ENCODE results near the gene SRR. TPM values are rescaled to one million over a fixed set of nuclear protein-coding genes. Genes with fewer than 3 reads are reported as not detected.
A peak's percentile ranks its signal among the peaks of the same experiment; 100 is the strongest.

Gene SRR
- polyA plus RNA-seq, 1 donor from 2014 or later = 69.0 TPM

DNA sequence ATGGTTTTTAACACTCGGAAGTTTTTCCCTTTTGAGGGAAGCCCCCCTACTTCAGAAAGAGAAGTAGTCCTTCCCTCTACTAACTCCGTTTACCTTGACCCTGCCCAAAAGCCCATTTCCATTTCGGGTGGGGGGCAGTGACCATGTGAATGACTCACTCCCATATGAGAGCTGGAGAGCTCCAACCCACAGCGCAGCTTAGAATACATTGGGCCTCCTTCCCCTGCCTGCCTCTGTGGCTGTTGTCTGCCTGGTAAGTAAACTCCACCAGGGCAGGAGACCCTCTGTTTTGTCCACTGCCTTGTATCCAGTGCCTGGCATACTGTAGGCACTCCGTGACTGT is 34.5 kb downstream of the SRR start:
- Histone ChIP-seq H3K9me3 (ENCODE audit: low read length) (no peaks in the 10 kb centered on the region), H3K4me2 (ENCODE audit: low read length) (peak overlapping the region; percentile 91), H3K27ac (ENCODE audit: low read length) (peak overlapping the region; percentile 68), H2AFZ (ENCODE audit: low read depth, low read length) (no peak overlapping the region), H3K36me3 (ENCODE audit: insufficient read depth, low read length) (no peaks in the 10 kb centered on the region), H3F3A (ENCODE audit: insufficient read depth, low read length, poor library complexity, severe bottlenecking) (no peaks in the 10 kb centered on the region), H4K20me1 (ENCODE audit: insufficient read depth) (no peaks in the 10 kb centered on the region), H3K9ac (ENCODE audit: low read length) (peak overlapping the region; percentile 84), H3K79me2 (replicated peaks; ENCODE audit: insufficient read depth, low read length) (peaks cover 29% of the 10 kb centered on the region), H3K27me3 (ENCODE audit: insufficient read depth, low read depth, low read length) (no peaks in the 10 kb centered on the region), H3K4me3 (ENCODE audit: low read length) (peak overlapping the region; percentile 98), H3K9me2 (ENCODE audit: insufficient read depth, low read length) (no peaks in the 10 kb centered on the region)
- TF ChIP-seq RAD21 (conservative IDR thresholded peaks at IDR 0.05) (no peak), MXI1 (conservative IDR thresholded peaks at IDR 0.05; ENCODE audit: poor library complexity, severe bottlenecking) (no peak), EZH2 (IDR thresholded peaks at IDR 0.05; ENCODE audit: borderline replicate concordance, insufficient read depth, low read length, poor library complexity, severe bottlenecking) (no peak), SMC3 (conservative IDR thresholded peaks at IDR 0.05; ENCODE audit: poor library complexity) (no peak), EP300 (conservative IDR thresholded peaks at IDR 0.05; ENCODE audit: poor library complexity, severe bottlenecking) (no peak), POLR2AphosphoS5 (IDR thresholded peaks at IDR 0.05) (no peak), TAF1 (IDR thresholded peaks at IDR 0.05; ENCODE audit: low read depth) (no peak)
- TF ChIP-seq, protein P1, sequence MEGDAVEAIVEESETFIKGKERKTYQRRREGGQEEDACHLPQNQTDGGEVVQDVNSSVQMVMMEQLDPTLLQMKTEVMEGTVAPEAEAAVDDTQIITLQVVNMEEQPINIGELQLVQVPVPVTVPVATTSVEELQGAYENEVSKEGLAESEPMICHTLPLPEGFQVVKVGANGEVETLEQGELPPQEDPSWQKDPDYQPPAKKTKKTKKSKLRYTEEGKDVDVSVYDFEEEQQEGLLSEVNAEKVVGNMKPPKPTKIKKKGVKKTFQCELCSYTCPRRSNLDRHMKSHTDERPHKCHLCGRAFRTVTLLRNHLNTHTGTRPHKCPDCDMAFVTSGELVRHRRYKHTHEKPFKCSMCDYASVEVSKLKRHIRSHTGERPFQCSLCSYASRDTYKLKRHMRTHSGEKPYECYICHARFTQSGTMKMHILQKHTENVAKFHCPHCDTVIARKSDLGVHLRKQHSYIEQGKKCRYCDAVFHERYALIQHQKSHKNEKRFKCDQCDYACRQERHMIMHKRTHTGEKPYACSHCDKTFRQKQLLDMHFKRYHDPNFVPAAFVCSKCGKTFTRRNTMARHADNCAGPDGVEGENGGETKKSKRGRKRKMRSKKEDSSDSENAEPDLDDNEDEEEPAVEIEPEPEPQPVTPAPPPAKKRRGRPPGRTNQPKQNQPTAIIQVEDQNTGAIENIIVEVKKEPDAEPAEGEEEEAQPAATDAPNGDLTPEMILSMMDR (IDR thresholded peaks at IDR 0.05; ENCODE audit: poor library complexity, severe bottlenecking) = no peak
- TF ChIP-seq, protein P2, sequence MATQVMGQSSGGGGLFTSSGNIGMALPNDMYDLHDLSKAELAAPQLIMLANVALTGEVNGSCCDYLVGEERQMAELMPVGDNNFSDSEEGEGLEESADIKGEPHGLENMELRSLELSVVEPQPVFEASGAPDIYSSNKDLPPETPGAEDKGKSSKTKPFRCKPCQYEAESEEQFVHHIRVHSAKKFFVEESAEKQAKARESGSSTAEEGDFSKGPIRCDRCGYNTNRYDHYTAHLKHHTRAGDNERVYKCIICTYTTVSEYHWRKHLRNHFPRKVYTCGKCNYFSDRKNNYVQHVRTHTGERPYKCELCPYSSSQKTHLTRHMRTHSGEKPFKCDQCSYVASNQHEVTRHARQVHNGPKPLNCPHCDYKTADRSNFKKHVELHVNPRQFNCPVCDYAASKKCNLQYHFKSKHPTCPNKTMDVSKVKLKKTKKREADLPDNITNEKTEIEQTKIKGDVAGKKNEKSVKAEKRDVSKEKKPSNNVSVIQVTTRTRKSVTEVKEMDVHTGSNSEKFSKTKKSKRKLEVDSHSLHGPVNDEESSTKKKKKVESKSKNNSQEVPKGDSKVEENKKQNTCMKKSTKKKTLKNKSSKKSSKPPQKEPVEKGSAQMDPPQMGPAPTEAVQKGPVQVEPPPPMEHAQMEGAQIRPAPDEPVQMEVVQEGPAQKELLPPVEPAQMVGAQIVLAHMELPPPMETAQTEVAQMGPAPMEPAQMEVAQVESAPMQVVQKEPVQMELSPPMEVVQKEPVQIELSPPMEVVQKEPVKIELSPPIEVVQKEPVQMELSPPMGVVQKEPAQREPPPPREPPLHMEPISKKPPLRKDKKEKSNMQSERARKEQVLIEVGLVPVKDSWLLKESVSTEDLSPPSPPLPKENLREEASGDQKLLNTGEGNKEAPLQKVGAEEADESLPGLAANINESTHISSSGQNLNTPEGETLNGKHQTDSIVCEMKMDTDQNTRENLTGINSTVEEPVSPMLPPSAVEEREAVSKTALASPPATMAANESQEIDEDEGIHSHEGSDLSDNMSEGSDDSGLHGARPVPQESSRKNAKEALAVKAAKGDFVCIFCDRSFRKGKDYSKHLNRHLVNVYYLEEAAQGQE (IDR thresholded peaks at IDR 0.05; ENCODE audit: borderline replicate concordance) = no peak

DNA sequence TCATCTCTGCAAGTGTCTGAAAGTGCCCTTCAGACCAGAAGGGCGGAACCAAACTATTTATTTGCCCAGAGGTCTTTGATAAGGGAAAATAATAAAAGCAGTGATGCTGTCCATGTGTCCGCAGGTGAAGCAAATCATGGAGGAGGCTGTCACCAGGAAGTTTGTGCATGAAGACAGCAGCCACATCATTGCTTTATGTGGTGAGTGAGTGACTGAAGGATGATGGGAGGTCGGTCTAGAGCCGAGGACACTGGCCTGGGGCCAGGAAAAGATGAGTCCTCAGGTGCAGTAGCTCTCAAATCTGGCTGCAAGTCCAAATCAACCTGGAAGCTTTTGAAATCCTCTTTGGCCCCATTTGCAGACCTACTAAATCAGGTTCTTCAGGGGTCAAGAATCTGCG is 39.7 kb downstream of the SRR start:
- no peaks in the 10 kb centered on the region for H3K27me3 ChIP-seq (ENCODE audit: insufficient read depth, low read depth, low read length)
- H3K79me2 ChIP-seq (replicated peaks; ENCODE audit: insufficient read depth, low read length) = peaks cover 9% of the 10 kb centered on the region
- H3K4me2 ChIP-seq (ENCODE audit: low read length) = no peak overlapping the region
- H3K27ac ChIP-seq (ENCODE audit: low read length) = no peak overlapping the region
- no peak overlapping the region for H3K4me3 ChIP-seq (ENCODE audit: low read length)
- H3F3A ChIP-seq (ENCODE audit: insufficient read depth, low read length, poor library complexity, severe bottlenecking) = no peaks in the 10 kb centered on the region
- no peak overlapping the region for H3K9ac ChIP-seq (ENCODE audit: low read length)
- TF ChIP-seq EZH2 (IDR thresholded peaks at IDR 0.05; ENCODE audit: borderline replicate concordance, insufficient read depth, low read length, poor library complexity, severe bottlenecking) (no peak), MXI1 (conservative IDR thresholded peaks at IDR 0.05; ENCODE audit: poor library complexity, severe bottlenecking) (no peak), SMC3 (conservative IDR thresholded peaks at IDR 0.05; ENCODE audit: poor library complexity) (no peak), RAD21 (conservative IDR thresholded peaks at IDR 0.05) (no peak), POLR2AphosphoS5 (IDR thresholded peaks at IDR 0.05) (no peak), TAF1 (IDR thresholded peaks at IDR 0.05; ENCODE audit: low read depth) (no peak)
- TF ChIP-seq, protein P2 (IDR thresholded peaks at IDR 0.05; ENCODE audit: borderline replicate concordance) = no peak
- TF ChIP-seq, protein P1 (IDR thresholded peaks at IDR 0.05; ENCODE audit: poor library complexity, severe bottlenecking) = no peak
- no peaks in the 10 kb centered on the region for H3K9me2 ChIP-seq (ENCODE audit: insufficient read depth, low read length)
- no peak overlapping the region for H2AFZ ChIP-seq (ENCODE audit: low read depth, low read length)
- H3K36me3 ChIP-seq (ENCODE audit: insufficient read depth, low read length) = no peaks in the 10 kb centered on the region
- no peaks in the 10 kb centered on the region for H3K9me3 ChIP-seq (ENCODE audit: low read length)
- no peaks in the 10 kb centered on the region for H4K20me1 ChIP-seq (ENCODE audit: insufficient read depth)
